Tibial artery (tissue), 4 donors: ENCODE measurements around the gene GMNN.

Experiments used
- DNase-seq, 2 donors: peaks; one replicate each; pipeline ENCODE4 v3.0.0-alpha.2; 2019
- H3K27ac ChIP-seq, 2 donors: fragments of 200-600 bp; sonication (generic) in 1 of 2; 1 replicate in 1 of 2; 2 replicates in 1 of 2; pipeline ENCODE4 v1.5.1; 2018 to 2019; ENCODE audit warnings: mild to moderate bottlenecking in 1 of 2
- H3K27me3 ChIP-seq, 2 donors: fragments of 200-600 bp; sonication (generic) in 1 of 2; one replicate each; pipeline versions ENCODE4 v1.5.1 to v1.6.0; 2016 to 2019
- H3K36me3 ChIP-seq, 3 donors: fragments of 200-600 bp; sonication (generic) in 2 of 3; one replicate each; pipeline ENCODE4 v1.5.1; 2016 to 2019; ENCODE audit warnings: mild to moderate bottlenecking in 2 of 3
- H3K4me1 ChIP-seq, 4 donors: fragments of 200-600 bp; sonication (generic) in 2 of 4; 1 replicate in 3 of 4; 2 replicates in 1 of 4; pipeline ENCODE4 v1.5.1; 2016 to 2019
- H3K4me3 ChIP-seq, 2 donors: fragments of 200-600 bp; sonication (generic) in 1 of 2; 1 replicate in 1 of 2; 2 replicates in 1 of 2; pipeline ENCODE4 v1.5.1; 2018 to 2019; ENCODE audit warnings: mild to moderate bottlenecking in 2 of 2
- H3K9me3 ChIP-seq, 3 donors: fragments of 200-600 bp; sonication (generic) in 1 of 3; one replicate each; pipeline ENCODE4 v1.5.1; 2016 to 2019
- CTCF ChIP-seq, 2 experiments: fragments of 200-600 bp in 1 of 2; fragments of 450-650 bp in 1 of 2; IDR thresholded peaks; one replicate each; pipeline ENCODE4 v1.5.1; 2017 to 2019; ENCODE audit warnings: antibody characterized with exemption in 2 of 2, mild to moderate bottlenecking in 1 of 2, moderate library complexity in 1 of 2
- intact Hi-C: fragments of 100-400 bp; cut with DNase I; formaldehyde crosslinking; loops from one replicate; pipeline ENCODE4 v1.15.0; 2023; ENCODE audit warnings: low total_unique reads

Gene GMNN

DNA sequence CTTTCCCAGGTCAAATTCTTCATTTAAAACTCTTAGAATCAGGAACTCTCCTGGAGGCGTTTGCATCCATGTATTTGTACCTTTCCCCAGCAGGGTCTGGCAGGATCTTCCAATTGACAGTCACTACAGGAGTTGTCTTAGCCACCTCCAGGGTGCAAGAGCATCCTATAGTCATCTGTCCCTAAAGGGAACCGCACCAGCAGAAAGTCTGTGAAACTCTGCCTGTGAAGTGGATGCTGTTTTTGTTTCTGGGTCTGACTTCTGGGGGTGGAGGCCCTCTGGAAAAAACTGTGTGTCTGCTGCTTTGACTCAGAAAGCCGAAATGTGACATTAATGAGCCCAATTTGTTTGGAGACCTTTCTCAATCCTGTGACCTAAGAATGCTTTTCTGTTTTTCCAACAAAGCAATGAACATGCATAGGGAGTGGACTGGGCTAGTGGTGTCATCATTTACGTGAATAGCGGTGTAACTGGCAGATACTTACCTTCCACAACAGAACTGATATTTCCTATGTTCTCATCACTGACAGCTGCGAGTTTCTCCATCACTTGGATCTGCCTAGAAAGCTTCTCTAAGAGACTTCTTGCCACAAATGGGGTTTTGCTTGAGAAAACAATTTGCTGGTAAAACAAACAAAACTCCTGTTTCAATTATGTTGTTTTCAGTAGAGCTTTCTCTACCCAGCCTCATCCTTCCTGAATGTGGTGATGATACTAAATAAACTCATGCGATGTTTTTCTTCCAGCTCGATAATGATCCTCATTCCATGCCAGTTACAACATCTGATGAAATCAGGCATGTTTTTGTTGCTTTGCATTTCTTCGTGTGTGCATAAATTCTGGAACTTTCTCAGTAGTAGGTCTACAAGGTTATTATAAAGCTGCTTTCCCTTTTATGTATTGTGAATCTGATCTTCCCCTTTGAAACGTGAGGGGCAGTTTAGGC is 57.3 kb downstream of the GMNN start:
- H3K36me3 ChIP-seq = no peaks in the 10 kb centered on the region

DNA sequence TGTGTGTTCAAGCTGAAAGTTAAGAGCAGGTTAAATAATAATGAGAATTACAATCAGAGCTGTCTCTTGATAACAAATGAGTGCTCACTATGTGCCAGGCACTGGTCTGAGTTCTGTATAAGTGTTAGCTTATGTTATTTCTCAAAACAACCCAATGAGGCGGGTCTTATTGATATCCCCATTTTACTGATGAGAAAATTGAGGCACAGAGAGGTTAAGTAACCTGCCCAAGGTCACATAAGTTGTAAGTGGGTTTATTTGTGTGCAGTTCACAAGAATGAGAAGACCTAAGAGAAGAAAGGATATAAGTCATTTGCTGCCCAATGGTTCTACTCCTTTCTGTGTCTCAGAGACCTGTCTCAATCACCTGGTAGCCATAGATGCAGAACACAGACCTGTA is 58.1 kb downstream of the GMNN start:
- Histone ChIP-seq H3K27me3 (no peaks in the 10 kb centered on the region), H3K4me3 (no peak overlapping the region), H3K4me1 (peaks cover 0 to 17% (median 0%) of the 10 kb centered on the region in 4 donors), H3K27ac (no peak overlapping the region), H3K36me3 (no peaks in the 10 kb centered on the region), H3K9me3 (no peaks in the 10 kb centered on the region)
- intact Hi-C loops = no loop called here
- TF ChIP-seq CTCF (IDR thresholded peaks at IDR 0.05) = no peak
- no peak for DNase-seq

More for the DNA sequence above, 57.3 kb downstream of the GMNN start:
- no peak for TF ChIP-seq CTCF (IDR thresholded peaks at IDR 0.05)
- Histone ChIP-seq H3K9me3 (no peaks in the 10 kb centered on the region), H3K27ac (no peak overlapping the region), H3K4me1 (peaks cover 0 to 15% (median 0%) of the 10 kb centered on the region in 4 donors), H3K4me3 (no peak overlapping the region), H3K27me3 (no peaks in the 10 kb centered on the region)
- no peak for DNase-seq
- intact Hi-C loops = no loop called here

DNA sequence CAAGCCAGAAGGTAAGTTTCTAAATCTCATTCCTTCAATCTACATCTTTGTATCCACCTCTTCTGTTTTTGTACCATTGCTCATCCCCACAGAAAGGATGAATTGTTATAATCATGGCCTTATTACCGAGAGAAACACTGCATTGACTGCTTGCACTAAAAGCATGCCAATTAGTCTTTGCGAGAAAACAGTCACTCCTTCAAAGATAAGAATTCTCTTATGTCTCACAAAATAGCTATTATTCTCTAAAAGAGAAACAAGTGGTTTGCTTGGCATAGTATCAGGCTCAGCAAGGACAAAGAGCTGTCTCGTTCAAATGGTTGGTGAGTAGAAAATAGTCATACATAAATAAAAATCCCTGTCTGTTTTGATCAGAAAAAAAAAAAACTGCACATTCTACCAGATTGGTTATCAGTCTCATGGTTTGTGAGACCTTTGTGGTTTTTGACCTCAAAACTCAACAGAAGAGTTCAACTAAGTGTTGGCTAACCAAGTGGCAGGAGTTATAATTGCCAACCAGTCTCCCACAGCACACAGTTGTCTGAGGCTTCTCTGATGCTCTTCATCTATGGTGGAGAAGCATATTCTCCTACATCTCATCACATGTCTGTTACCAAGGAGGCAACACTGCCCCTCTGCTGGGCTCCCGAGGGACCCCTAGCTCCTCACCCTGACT is 59.1 kb downstream of the GMNN start:
- intact Hi-C loops = no loop called here
- TF ChIP-seq CTCF (IDR thresholded peaks at IDR 0.05) = no peak

More for the DNA sequence above, 59.1 kb downstream of the GMNN start:
- Histone ChIP-seq H3K36me3 (no peaks in the 10 kb centered on the region), H3K27ac (no peak overlapping the region), H3K4me1 (peaks cover 0 to 24% (median 0%) of the 10 kb centered on the region in 4 donors), H3K9me3 (no peaks in the 10 kb centered on the region), H3K4me3 (no peak overlapping the region), H3K27me3 (no peaks in the 10 kb centered on the region)
- DNase-seq = no peak
